NCI-H2081 (cell line): Measurements from ENCODE around the gene SSX2B.
"Not testable (repeated sequence)": the region's sequence is repeated elsewhere in the genome, so short reads cannot be mapped to it uniquely, and the experiment has no call there.

Experiments
- DNase-seq, 2 experiments: peaks; one replicate each; lab custom pipeline; 2025; lab: John Stamatoyannopoulos, UW

SSX2B gene, protein sequence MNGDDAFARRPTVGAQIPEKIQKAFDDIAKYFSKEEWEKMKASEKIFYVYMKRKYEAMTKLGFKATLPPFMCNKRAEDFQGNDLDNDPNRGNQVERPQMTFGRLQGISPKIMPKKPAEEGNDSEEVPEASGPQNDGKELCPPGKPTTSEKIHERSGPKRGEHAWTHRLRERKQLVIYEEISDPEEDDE

GRCh38 chrX:52750952-52751351 is at the start of gene SSX2B:
Gene SSX2B (plus strand): TSS chrX:52751252. CDS start chrX:52752681, 1,429 bp downstream.
- not testable (repeated sequence) for DNase-seq

- DNase-seq, result not testable (repeated sequence)
These were observed 44.0 kb upstream of the SSX2B start, which contains the start of gene SSX2 for GRCh38 chrX:52707078-52707477. Gene SSX2 (minus strand): TSS chrX:52707178. CDS start chrX:52705749, 1,429 bp downstream.

GRCh38 chrX:52765983-52766382 is 14.9 kb downstream of the SSX2B start:
- not testable (repeated sequence) for DNase-seq

- DNase-seq, result not testable (repeated sequence)
These were observed 22.5 kb downstream of the SSX2B start for GRCh38 chrX:52773504-52773903.

DNA sequence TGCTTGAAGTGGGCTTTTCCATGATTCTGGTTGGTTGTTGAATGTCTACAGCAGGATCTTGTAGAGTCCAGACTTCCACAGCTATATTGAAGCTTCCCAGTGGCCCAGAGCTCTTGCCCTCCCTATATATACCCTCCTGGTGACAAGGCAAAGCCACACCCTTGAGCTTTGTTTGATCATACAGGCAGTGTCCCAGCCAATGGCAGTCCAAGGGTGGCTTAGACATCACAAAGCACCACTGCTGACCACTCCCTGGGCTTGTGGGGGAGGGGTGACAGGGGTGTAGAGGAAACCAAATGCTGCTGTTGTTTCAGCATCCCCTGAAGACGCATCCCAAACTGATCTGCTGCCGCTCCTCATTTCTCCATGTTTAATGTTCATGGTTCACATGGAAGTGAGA is 46.3 kb downstream of the SSX2B start, which contains the start of gene SPANXN5:
Gene SPANXN5 (minus strand): TSS at position 101 of the 400 bp plus-strand sequence. CDS start 79 bp downstream, at position 22.
- not testable (repeated sequence) for DNase-seq

GRCh38 chrX:52804876-52805275 is 53.8 kb downstream of the SSX2B start:
- DNase-seq, result not testable (repeated sequence)
